Subcutaneous adipose tissue (tissue), 4 donors: ENCODE data around the gene DROSHA. TPM values are rescaled to one million over a fixed set of nuclear protein-coding genes. Genes with fewer than 3 reads are reported as not detected.

Source experiments
- total RNA-seq, 4 donors: library from RNA; depleted of rRNA; stranded (reverse); fragments of >200 nt; gene quantifications; one replicate each; pipeline ENCODE4 v1.1.0, GENCODE V29; 2016
- TF ChIP-seq, protein P1 (sequence below): fragments of 450-650 bp; IDR thresholded peaks from one replicate; pipeline ENCODE4 v1.5.1; 2016; ENCODE audit warnings: low read depth, mild to moderate bottlenecking, control low read depth, antibody characterized with exemption, moderate library complexity

Gene DROSHA
- total RNA-seq, 4 donors from 2014 or later = 37.9 to 51.8 (median 40.4) TPM

GRCh38 chr5:31378136-31378535 is 153.8 kb downstream of the DROSHA start:
- TF ChIP-seq, protein P1, sequence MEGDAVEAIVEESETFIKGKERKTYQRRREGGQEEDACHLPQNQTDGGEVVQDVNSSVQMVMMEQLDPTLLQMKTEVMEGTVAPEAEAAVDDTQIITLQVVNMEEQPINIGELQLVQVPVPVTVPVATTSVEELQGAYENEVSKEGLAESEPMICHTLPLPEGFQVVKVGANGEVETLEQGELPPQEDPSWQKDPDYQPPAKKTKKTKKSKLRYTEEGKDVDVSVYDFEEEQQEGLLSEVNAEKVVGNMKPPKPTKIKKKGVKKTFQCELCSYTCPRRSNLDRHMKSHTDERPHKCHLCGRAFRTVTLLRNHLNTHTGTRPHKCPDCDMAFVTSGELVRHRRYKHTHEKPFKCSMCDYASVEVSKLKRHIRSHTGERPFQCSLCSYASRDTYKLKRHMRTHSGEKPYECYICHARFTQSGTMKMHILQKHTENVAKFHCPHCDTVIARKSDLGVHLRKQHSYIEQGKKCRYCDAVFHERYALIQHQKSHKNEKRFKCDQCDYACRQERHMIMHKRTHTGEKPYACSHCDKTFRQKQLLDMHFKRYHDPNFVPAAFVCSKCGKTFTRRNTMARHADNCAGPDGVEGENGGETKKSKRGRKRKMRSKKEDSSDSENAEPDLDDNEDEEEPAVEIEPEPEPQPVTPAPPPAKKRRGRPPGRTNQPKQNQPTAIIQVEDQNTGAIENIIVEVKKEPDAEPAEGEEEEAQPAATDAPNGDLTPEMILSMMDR = no peak

DNA sequence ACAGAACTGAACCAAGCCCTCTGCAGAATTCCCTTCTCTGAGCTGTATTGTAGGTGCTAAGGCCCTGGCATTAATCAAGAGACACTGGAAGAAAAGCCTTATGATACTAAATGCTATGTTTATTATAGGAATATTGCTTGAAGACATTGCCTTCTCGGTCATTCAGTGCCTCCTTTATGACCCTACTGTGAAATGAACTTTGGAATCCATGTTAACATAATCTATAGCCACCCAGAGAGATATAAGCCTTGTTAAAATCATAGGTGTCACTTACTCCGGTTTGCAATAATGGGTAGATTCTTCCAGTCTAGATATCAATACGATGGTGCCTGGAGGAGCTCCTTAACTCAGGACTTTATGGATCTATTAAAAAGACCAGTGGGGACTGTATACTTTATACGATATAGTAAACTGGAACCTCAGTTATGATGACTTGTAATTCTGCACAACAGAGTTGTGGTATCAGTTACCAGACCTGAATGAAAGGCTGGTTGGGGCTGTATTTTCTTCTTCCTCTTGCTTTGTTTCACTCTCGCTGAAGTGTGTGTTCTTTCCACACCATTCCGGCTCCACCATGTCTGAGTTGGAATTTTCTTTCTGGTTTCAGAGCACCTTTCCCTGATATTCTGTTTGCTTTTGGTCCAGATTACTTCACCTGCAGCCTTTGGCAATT is 154.5 kb downstream of the DROSHA start:
- TF ChIP-seq, protein P1 = no peak

- TF ChIP-seq, protein P1 = no peak
These were observed 155.7 kb downstream of the DROSHA start for GRCh38 chr5:31375999-31376720.

- TF ChIP-seq, protein P1 = no peak
These were observed 159.8 kb downstream of the DROSHA start for GRCh38 chr5:31372124-31372523.

- TF ChIP-seq, protein P1 = no peak
These were observed 165.0 kb downstream of the DROSHA start for GRCh38 chr5:31366941-31367340.

- TF ChIP-seq, protein P1 = no peak
These were observed 166.1 kb downstream of the DROSHA start for GRCh38 chr5:31365776-31366175.

DNA sequence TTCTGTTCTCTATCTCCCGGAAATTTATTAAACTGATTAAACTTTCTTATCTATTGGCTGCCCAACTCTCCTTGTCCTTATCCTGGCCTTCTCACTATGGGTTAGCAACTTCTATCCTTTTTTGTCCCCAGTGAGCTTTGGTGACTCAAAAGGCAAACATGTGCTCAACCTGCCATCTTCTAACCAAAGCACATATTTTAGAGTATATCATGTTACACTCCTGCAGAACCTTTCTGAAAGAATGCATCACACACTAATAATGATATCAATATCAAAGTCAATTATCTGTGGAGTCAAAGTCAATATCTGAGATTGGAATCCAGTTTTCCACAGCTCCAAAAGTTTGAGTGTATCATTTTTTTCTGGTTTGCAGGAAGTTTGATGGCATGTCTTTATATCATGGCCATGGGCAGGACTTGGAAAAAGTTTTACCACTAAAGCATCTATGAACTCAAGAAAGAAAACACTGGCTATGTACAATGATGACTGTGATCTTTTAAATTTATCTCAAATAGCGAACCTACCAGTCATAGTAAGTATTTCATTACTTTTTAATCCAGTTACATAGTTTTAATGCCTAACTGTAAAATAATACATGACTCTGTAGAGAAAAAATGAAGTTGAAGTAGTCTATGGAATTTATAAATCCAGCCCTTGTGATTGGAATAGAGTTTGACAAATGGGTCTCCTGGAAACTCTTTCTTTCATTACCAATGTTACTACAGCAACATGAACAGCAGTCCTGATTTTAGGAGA is 166.8 kb downstream of the DROSHA start:
- TF ChIP-seq, protein P1 = no peak
